Cardiac muscle cell (in vitro differentiated cells and primary cell): ENCODE data around the gene RAB40B. TPM values are rescaled to one million over a fixed set of nuclear protein-coding genes. Genes with fewer than 3 reads are reported as not detected.

Experiments used
- DNase-seq, 2 donors: peaks; one replicate each; pipeline versions ENCODE4 v3.0.0 to v3.0.0-alpha.2; 2010 to 2017; ENCODE audit warnings: low read depth in 1 of 2, low spot score in 1 of 2
- H3K27ac ChIP-seq: fragments of 200-600 bp; sonication (generic); 2 replicates; pipeline ENCODE4 v1.5.1; 2016
- H3K27me3 ChIP-seq: fragments of 200-600 bp; sonication (generic); 2 replicates; pipeline ENCODE4 v1.6.0; 2016; ENCODE audit warnings: control low read depth
- H3K36me3 ChIP-seq: fragments of 200-600 bp; sonication (generic); 2 replicates; pipeline ENCODE4 v1.5.1; 2016; ENCODE audit warnings: control low read depth
- H3K4me1 ChIP-seq: fragments of 200-600 bp; sonication (generic); 2 replicates; pipeline ENCODE4 v1.8.1; 2017; ENCODE audit warnings: low read depth, mild to moderate bottlenecking, mixed run types
- H3K4me3 ChIP-seq: fragments of 200-600 bp; sonication (generic); 2 replicates; pipeline ENCODE4 v1.5.1; 2016; ENCODE audit warnings: mild to moderate bottlenecking
- H3K9me3 ChIP-seq: fragments of 200-600 bp; sonication (generic); 2 replicates; pipeline ENCODE4 v1.5.1; 2017; ENCODE audit warnings: low read depth, mild to moderate bottlenecking, control low read depth
- CTCF ChIP-seq: IDR thresholded peaks from 2 replicates; pipeline ENCODE4 v1.5.1; 2012; ENCODE audit warnings: low read depth, mild to moderate bottlenecking, low read length
- polyA plus RNA-seq: library from polyadenylated mRNA; unstranded; fragments of >200 nt; fragmentation: Nextera tagmentation; extraction: Ambion mirVana; gene quantifications from 2 replicates; pipeline ENCODE4 v1.2.1, GENCODE V29; 2016
- total RNA-seq: library from RNA; depleted of rRNA; stranded (reverse); fragments of >200 nt; gene quantifications from 2 replicates; pipeline ENCODE4 v1.2.3, GENCODE V29; 2016

The RAB40B gene
- total and polyA plus RNA-seq, 2 experiments from 2014 or later = 28.9 to 29.7 TPM

GRCh38 chr17:82718986-82719685, 20.6 kb upstream of the RAB40B start:
- no peak overlapping the region for H3K27ac ChIP-seq
- H3K36me3 ChIP-seq = peaks cover 4% of the 10 kb centered on the region
- no peaks in the 10 kb centered on the region for H3K9me3 ChIP-seq
- no peaks in the 10 kb centered on the region for H3K4me1 ChIP-seq
- H3K27me3 ChIP-seq = no peaks in the 10 kb centered on the region
- H3K4me3 ChIP-seq = no peak overlapping the region
- no peak for DNase-seq
- no peak for TF ChIP-seq CTCF

- Histone ChIP-seq H3K4me3 (peak within 1 kb of the TSS; percentile 63), H3K4me1 (no peaks in the 10 kb centered on the region), H3K27me3 (no peaks in the 10 kb centered on the region), H3K27ac (no peak within 1 kb of the TSS), H3K9me3 (no peaks in the 10 kb centered on the region), H3K36me3 (peaks cover 4% of the 10 kb centered on the region)
- no peak for TF ChIP-seq CTCF
- peak; percentile 97 for DNase-seq
These were observed 17.9 kb upstream of the RAB40B start, which contains the start of gene FN3KRP for GRCh38 chr17:82716203-82717010. Gene FN3KRP, plus strand, starts transcription at chr17:82716706. Its CDS starts 50 bp downstream, at chr17:82716756.

- Histone ChIP-seq H3K9me3 (no peaks in the 10 kb centered on the region), H3K36me3 (no peaks in the 10 kb centered on the region), H3K27ac (no peak overlapping the region), H3K4me3 (no peak overlapping the region), H3K27me3 (no peaks in the 10 kb centered on the region), H3K4me1 (no peaks in the 10 kb centered on the region)
- no peak for TF ChIP-seq CTCF
- DNase-seq = no peak
These were observed 14.7 kb upstream of the RAB40B start for GRCh38 chr17:82713071-82713723.

GRCh38 chr17:82710499-82711232, 12.2 kb upstream of the RAB40B start:
- Histone ChIP-seq H3K9me3 (no peaks in the 10 kb centered on the region), H3K27me3 (no peaks in the 10 kb centered on the region), H3K4me3 (no peak overlapping the region), H3K27ac (no peak overlapping the region), H3K36me3 (no peaks in the 10 kb centered on the region), H3K4me1 (no peaks in the 10 kb centered on the region)
- DNase-seq = no peak
- no peak for TF ChIP-seq CTCF
